IPS-20b (cell line): ENCODE data around the gene OR2V2.
"Not testable (repeated sequence)": the region's sequence is repeated elsewhere in the genome, so short reads cannot be mapped to it uniquely, and the experiment has no call there.

ENCODE experiments used
- H3K27ac ChIP-seq: one replicate; pipeline ENCODE4 v1.5.1; 2013; ENCODE audit warnings: low read length
- H3K27me3 ChIP-seq: 2 replicates; pipeline ENCODE4 v1.6.1; 2013; ENCODE audit warnings: mild to moderate bottlenecking, low read length, inconsistent platforms; ENCODE audit not compliant: insufficient read depth
- H3K36me3 ChIP-seq: 2 replicates; pipeline ENCODE4 v1.6.1; 2013; ENCODE audit warnings: low read depth, mild to moderate bottlenecking, inconsistent platforms, low read length, moderate library complexity; ENCODE audit not compliant: insufficient read depth
- H3K4me1 ChIP-seq: 2 replicates; pipeline ENCODE4 v1.6.1; 2013; ENCODE audit warnings: mild to moderate bottlenecking, control low read depth, inconsistent platforms, low read length, moderate library complexity; ENCODE audit not compliant: insufficient read depth
- H3K4me3 ChIP-seq: 2 replicates; pipeline ENCODE4 v1.5.1; 2013; ENCODE audit warnings: mild to moderate bottlenecking, low read length, inconsistent platforms
- H3K9ac ChIP-seq: 2 replicates; pipeline ENCODE4 v1.6.1; 2013; ENCODE audit warnings: low read depth, mild to moderate bottlenecking, inconsistent platforms, low read length, moderate library complexity
- H3K9me3 ChIP-seq: 2 replicates; pipeline ENCODE4 v1.6.1; 2013; ENCODE audit warnings: mild to moderate bottlenecking, low read depth, low read length, inconsistent platforms; ENCODE audit not compliant: insufficient read depth

The OR2V2 gene

DNA sequence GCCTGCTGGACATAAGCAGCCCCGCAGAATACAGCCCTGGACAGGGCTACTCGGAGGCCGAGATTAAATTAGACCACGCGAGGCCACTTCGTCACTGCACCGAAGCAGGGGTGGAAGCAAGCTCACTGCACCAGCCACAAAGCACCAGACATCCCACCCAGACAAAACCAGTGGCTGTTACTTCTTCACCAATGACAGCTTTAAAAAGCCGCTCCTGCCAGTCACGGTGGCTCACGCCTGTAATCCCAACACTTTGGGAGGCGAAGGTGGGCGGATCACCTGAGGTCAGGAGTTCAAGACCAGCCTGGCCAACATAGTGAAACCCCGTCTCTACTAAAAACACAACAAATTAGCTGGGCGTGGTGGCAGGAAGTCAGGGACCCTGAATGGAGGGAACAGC, 30.2 kb downstream of the OR2V2 start:
- H3K27ac ChIP-seq, H3K4me1 ChIP-seq, H3K4me3 ChIP-seq, H3K9ac ChIP-seq, H3K9me3 ChIP-seq, H3K36me3 ChIP-seq: not testable (repeated sequence)
- peaks cover 23% of the 10 kb centered on the region for H3K27me3 ChIP-seq

DNA sequence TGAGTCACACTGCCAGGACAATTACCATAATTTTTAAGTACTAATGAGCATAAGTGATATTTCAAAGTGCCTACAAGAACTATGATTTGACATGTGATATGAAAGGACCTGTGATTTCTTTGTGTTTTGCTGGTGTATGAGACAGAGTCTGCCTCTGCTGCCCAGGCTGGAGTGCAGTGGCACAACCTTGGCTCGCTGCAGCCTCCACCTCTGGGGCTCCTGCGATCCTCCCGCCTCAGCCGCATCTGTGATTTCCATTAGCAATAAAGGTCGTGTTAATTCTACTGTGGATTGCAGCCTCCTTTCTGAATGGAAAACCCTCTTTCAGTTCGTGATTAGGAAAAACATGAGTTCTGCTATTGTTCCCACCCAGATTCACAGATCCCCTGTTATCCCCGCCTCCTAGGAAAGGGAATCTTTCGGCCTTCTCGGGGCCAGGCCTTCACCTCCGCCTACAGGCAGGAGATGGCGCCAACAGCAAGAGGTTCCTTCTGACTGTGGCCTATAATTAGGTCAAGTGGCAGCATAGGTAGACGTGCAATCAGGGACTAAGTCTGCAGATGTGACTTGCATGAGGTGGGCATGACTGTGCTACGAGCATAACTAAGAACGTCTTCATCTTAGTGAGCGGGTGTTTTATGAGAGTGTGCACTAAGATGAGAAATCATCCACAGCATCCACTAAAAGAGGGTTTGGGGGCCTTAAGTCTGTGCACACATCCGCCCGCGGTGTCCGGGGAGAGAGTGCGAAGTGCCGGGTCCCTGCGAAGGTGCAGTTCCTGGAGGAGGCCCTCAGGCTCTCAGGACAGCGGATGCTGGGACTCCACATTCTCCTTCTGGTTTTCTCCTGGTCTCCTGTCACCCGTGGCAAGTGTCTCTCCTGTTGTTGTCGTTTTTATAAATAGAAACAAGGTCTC, 34.5 kb downstream of the OR2V2 start:
- no peaks in the 10 kb centered on the region for H3K4me1 ChIP-seq
- no peaks in the 10 kb centered on the region for H3K36me3 ChIP-seq
- H3K27ac ChIP-seq = no peak overlapping the region
- 0 out of 2 replicates have a peak, but pooled peaks cover 3% of the 10 kb centered on the region for H3K27me3 ChIP-seq
- H3K4me3 ChIP-seq = no peak overlapping the region; the same call in 1 of the 2 replicates
- no peaks in the 10 kb centered on the region for H3K9me3 ChIP-seq
- no peak overlapping the region for H3K9ac ChIP-seq

DNA sequence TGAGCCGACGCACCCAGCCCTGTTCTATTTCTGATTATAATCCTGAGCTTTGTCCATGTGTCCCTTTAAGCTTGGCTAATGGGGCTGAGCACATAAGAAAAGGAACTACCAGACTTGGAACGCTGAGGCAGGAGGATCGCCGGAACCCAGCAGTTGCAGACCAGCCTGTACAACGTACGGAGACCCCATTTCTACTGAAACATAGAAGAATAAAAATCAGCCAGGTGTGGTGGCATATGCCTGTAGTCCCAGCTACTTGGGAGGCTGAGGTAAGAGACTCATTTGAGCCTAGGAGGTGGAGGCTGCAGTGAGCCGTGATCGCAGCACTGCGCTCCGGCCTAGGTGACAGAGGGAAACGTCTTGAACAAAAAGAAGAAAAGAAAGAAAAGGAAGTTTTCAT, 35.3 kb downstream of the OR2V2 start:
- Histone ChIP-seq H3K27me3 (0 out of 2 replicates have a peak, but pooled peaks cover 3% of the 10 kb centered on the region), H3K27ac (no peak overlapping the region), H3K9me3 (no peaks in the 10 kb centered on the region), H3K36me3 (no peaks in the 10 kb centered on the region), H3K4me1 (no peaks in the 10 kb centered on the region), H3K4me3 (no peak overlapping the region), H3K9ac (no peak overlapping the region)

DNA sequence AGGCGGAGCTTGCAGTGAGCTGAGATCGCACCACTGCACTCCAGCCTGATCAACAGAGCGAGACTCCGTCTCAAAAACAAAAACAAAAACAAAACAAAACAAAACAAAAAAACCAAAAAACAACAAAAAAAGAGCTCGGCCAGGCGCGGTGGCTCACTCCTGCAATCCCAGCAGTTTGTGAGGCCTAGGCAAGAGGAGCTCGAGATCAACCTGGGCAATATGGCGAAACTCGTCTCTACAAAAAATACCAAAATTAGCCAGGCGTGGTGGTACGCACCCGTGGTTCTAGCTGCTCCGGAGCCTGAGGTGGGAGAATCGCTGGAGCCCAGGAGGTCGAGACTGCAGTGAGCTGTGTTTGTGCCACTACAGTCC, 37.4 kb downstream of the OR2V2 start:
- no peak overlapping the region for H3K27ac ChIP-seq
- peaks cover 10% of the 10 kb centered on the region for H3K27me3 ChIP-seq
- no peak overlapping the region for H3K9ac ChIP-seq
- H3K36me3 ChIP-seq = no peaks in the 10 kb centered on the region
- no peak overlapping the region for H3K4me3 ChIP-seq
- no peaks in the 10 kb centered on the region for H3K9me3 ChIP-seq
- H3K4me1 ChIP-seq = no peaks in the 10 kb centered on the region

DNA sequence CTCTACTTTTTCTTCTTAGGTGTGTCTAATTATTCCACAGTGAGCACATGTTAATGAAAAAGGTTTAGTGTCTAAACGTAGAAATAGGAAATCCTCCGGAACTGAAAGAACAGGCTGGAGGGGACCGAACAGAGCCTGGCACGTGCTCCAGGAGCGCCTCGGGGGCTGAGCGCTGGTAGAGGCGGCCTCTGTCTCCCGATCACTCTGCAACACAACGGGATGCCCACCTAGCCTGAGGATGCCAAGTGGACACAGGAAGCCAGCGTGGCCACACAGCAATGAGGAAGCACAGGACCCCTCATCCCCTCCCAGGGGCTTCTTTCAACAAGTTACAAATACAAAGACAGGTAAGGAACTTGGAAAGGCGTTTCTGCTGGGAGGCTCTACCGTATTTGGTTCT, 38.2 kb downstream of the OR2V2 start:
- Histone ChIP-seq H3K27me3 (peaks cover 18% of the 10 kb centered on the region), H3K9me3 (no peaks in the 10 kb centered on the region), H3K4me3 (no peak overlapping the region), H3K27ac (no peak overlapping the region), H3K36me3 (no peaks in the 10 kb centered on the region), H3K4me1 (no peaks in the 10 kb centered on the region), H3K9ac (no peak overlapping the region)

DNA sequence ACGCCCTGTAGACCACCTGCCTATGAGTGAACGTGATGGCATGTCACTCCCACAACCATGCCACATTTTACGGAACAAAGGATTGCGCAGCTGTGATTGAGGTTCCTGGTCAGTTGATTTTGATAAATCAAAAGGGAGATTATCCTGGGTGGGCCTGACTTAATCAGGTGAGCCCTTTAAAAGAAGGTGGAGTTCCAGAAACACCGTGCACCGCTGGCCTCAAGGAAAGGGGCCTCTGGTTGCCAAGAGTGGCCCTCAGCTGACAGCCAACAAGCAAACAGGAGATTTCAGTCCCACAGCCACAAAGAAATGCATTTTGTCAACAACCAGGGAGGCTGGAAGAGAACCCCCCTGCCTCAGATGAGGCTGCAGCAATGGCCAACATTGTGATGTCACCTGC, 38.6 kb downstream of the OR2V2 start:
- Histone ChIP-seq H3K4me1 (no peaks in the 10 kb centered on the region), H3K9ac (no peak overlapping the region), H3K27me3 (peaks cover 22% of the 10 kb centered on the region), H3K4me3 (no peak overlapping the region), H3K27ac (no peak overlapping the region), H3K36me3 (no peaks in the 10 kb centered on the region), H3K9me3 (no peaks in the 10 kb centered on the region)

DNA sequence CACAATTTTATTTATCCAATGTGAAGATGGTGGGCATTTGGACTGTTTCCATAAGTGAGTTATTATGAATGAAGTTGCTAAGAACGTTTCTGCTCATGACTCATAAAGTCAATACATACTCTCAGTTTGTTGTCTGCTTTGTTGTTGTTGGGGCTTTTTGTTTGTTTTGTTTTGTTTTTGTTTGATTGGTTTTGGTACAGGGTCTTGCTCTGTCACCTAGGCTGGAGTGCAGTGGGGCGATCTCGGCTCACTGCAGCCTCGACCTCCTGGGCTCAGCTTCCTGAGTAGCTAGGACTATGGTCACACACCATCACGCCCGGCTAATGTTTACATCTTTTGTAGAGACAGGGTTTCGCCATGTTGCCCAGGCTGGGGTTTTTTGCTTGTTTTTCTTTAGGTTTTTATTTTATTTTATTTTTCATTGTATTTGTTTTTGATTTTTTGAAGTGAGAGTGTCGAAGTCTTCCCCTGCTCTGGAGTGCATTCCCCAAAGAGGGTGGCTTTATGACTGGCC, 39.7 kb downstream of the OR2V2 start:
- Histone ChIP-seq H3K27ac (no peak overlapping the region), H3K9ac (peak overlapping the region; percentile 54; the same call in 1 of the 2 replicates), H3K27me3 (peaks cover 26% of the 10 kb centered on the region), H3K36me3 (no peaks in the 10 kb centered on the region), H3K4me3 (peak overlapping the region; percentile 97), H3K9me3 (no peaks in the 10 kb centered on the region), H3K4me1 (no peaks in the 10 kb centered on the region)

DNA sequence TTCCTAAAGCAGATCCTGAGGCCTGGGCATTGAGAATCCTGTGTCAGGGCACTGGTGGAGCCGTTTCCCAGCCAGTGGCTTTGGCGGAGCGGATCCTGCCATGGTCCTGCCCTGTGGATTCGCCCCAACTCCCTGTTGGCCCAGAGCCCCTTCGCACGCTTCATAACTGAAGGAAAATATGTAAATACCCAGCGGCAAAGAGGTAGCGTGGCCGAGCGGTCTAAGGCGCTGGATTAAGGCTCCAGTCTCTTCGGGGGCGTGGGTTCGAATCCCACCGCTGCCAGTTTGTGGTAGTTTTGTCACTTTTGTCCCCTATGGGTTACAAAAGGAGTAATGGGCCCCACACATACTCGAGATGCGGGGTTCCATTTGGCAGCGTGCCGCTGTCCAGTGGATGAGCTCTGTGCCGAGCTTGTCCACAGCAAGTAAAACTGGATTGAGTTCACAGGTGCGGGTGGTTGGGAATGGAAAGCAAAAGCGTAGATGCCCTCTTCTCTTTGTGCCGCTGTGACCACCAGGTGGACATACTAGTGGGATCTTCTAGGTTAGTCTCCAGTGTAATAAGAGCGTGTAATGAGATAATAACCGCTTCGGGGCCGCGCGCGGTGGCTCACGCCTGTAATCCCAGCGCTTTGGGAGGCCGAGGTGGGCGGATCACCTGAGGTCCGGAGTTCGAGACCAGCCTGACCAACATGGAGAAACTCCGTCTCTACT, 40.3 kb downstream of the OR2V2 start:
- H3K27me3 ChIP-seq = peaks cover 29% of the 10 kb centered on the region

DNA sequence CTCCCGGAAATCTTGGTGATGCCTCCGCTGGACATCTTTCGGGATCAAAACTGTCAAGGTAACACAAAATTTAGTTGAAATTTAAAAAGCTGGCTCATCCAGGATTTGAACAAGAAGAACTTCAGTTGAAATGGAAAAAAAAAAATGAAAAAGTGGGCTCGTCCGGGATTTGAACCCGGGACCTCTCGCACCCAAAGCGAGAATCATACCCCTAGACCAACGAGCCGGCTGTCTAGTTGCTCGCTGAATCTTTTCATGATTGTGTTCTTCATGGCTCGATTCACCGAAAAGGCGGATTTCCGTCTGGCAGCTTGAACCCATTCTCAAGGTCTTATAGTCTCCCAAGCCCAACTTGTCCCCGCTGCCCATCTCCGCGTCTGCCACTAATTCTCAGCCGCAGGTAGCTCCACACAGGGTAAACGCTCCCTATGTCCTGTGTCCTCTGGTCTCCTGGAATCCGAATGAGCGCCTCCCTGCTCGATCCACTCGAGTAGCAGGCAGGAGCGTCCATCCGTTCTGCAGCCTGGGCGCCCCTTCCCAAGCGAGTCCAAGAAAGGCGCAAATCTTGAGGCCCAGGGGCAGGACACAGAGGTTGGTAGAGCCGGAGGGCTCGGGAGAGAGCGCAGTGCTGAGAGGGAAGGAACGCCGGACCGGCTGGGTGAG, 41.4 kb downstream of the OR2V2 start:
- Histone ChIP-seq H3K27ac (no peak overlapping the region), H3K9ac (peak overlapping the region; percentile 81; the same call in 1 of the 2 replicates), H3K4me3 (peak overlapping the region; percentile 97)

More for the DNA sequence above, 40.3 kb downstream of the OR2V2 start:
- no peaks in the 10 kb centered on the region for H3K9me3 ChIP-seq
- H3K4me3 ChIP-seq = peak overlapping the region; percentile 97
- H3K27ac ChIP-seq = no peak overlapping the region
- H3K9ac ChIP-seq = peak overlapping the region; percentile 54; the same call in 1 of the 2 replicates
- no peaks in the 10 kb centered on the region for H3K4me1 ChIP-seq
- H3K36me3 ChIP-seq = no peaks in the 10 kb centered on the region

DNA sequence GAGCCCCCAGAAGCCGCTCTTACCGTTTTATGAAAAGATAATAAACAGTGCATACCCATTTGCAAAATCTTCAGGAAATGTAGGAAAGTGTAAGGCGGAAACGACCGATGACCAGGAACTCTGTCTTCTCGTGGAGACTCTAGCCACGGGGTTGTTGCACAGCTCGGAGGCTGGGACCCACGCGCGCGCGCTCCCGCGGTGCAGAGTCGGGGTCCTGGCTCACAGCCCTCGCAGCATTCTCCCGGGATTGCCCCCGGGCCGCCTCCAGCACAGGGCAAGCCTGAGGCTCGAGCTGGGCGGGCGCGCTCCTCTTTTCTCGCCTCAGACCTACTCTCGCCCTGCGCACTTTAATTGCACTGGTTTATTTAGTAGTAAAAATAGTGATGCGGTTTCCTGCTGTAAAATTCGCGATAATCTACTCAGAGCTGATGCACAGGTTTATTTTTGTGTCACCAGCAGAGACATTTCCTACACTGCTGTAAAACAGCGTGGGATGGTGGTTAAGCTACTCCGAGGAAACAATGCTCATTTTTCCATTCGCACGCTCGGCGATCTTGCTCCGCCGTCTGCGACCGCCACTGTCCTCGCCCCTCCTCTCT, 42.1 kb downstream of the OR2V2 start:
- Histone ChIP-seq H3K9me3 (no peaks in the 10 kb centered on the region), H3K4me1 (no peaks in the 10 kb centered on the region), H3K36me3 (no peaks in the 10 kb centered on the region), H3K27me3 (peaks cover 41% of the 10 kb centered on the region), H3K4me3 (peak overlapping the region; percentile 97), H3K27ac (no peak overlapping the region), H3K9ac (no peak overlapping the region)

More for the DNA sequence above, 41.4 kb downstream of the OR2V2 start:
- H3K27me3 ChIP-seq = peaks cover 40% of the 10 kb centered on the region
- no peaks in the 10 kb centered on the region for H3K4me1 ChIP-seq
- H3K9me3 ChIP-seq = no peaks in the 10 kb centered on the region
- H3K36me3 ChIP-seq = no peaks in the 10 kb centered on the region
